ENCODE measurements around the gene CUL2.
"Not testable (repeated sequence)": the region's sequence is repeated elsewhere in the genome, so short reads cannot be mapped to it uniquely, and the experiment has no call there.

The CUL2 gene

GRCh38 chr10:35090162-35090954, at the start of gene CUL2:
Gene CUL2 (minus strand): TSS chr10:35090341. CDS start chr10:35071317, 19,024 bp downstream.
- DNase-seq = peak; percentile 95

GRCh38 chr10:35136263-35136815, 46.2 kb upstream of the CUL2 start:
- no peak for DNase-seq

DNA sequence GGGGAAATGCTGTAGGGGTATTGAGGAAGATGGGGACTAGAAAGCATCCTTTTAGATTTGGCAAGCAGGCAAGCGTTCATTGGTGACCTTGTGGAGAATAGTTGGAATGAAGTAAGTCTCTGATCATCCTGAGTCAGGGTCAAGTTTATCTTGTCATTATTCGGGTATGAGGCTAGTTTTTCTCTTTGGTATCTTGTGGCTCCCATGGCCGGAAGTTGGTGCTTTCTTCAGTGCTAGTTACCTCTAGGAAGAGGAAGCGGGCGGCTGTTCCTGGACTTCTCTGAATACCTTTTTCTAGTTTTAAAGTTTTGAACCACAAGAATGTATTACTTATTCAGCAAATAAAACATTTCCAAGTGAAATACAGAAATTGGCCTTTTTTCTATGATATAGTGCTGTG, 45.7 kb upstream of the CUL2 start:
- DNase-seq = no peak

- DNase-seq = no peak
These were observed 43.4 kb upstream of the CUL2 start for GRCh38 chr10:35133586-35133985.

DNA sequence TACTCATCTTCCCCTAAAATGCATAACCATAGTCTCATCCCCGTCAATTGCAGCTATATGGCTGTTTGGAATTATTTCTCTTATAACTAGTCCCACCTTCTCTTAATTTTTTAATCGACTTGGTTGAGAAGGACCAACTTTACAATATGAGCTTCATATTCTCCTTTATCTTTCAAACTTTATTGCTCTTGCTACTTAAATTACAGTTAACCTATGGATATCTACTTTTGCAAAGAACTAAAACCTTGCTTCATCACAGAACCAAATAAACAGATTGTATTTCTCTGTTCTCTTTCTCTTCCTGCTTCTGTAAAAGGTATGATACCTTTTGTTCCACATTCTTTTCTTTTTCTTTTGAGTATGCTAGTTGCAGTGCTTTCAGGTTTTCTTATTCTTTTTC, 42.6 kb upstream of the CUL2 start:
- DNase-seq = no peak

GRCh38 chr10:35130663-35131062, 40.5 kb upstream of the CUL2 start:
- DNase-seq = no peak

GRCh38 chr10:35129185-35129674, 39.1 kb upstream of the CUL2 start:
- DNase-seq = no peak

GRCh38 chr10:35127289-35127891, 37.2 kb upstream of the CUL2 start:
- peak; percentile 81 for DNase-seq

DNA sequence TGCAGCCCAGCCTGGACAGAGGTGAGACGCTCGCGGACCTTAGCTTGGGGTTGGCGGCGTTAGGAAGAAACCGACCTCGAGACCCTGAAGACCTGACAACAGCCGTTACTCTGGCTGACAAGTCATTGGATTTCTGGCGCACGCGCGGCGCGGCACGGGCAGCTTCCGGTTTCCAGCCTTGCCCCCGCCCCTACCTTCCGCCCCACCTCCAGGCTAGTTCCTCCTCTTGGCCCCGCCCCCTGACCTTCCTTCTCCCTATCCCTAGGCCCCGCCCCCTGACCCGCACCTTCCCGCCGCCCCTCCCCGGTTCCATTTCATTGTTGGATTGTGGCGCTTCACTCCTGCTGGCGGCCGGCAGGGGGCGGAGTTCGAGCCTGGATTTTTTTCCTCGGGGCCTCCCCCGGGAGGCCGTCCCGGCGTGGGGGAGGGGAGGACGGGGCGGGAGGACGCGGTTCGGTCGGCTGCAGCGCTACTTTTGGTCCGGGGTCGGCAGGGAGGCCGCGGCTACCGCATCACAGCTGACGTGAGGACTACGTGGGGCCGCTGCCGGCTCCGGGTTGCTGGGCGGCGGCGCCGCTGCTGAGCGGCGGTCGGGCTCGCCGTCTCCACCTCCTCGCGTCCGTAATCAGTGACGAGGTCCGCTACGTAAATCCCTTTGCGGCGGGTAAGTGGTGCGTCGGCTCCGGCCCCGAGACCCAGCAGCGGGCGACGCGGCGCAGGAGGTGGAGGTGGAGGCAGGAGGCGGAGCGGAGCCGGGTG, 36.6 kb upstream of the CUL2 start, which contains the start of gene CREM:
Gene CREM (plus strand): TSS at position 317 of the 759 bp plus-strand sequence. CDS start 10,990 bp downstream, outside the sequence.
- peak; percentile 98 for DNase-seq

- DNase-seq = no peak
These were observed 36.0 kb upstream of the CUL2 start for GRCh38 chr10:35126062-35126529.

GRCh38 chr10:35124540-35124939, 34.4 kb upstream of the CUL2 start:
- DNase-seq = no peak

GRCh38 chr10:35119378-35119777, 29.2 kb upstream of the CUL2 start:
- DNase-seq = no peak

GRCh38 chr10:35112571-35112970, 22.4 kb upstream of the CUL2 start:
- no peak for DNase-seq

GRCh38 chr10:35103882-35104281, 13.7 kb upstream of the CUL2 start:
- no peak for DNase-seq

DNA sequence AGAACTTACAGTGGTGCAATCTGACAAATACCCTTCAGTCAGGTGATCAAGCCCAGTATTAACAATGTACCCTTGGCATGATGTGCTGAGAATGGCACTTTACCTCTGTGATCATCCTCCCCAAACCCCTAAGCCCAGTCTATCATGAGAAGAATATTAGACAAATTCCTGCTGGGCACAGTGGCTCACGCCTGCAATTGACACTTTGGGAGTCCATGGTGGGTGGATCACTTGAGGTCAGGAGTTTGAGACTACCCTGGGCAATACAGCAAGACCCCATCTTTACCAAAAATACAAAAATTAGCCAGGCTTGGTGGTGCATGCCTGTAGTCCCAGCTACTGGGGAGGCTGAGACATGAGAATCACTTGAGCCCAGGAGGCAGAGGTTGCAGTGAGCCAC, 7.4 kb upstream of the CUL2 start:
- no peak for DNase-seq

- no peak for DNase-seq
These were observed 6.2 kb upstream of the CUL2 start for GRCh38 chr10:35096312-35096711.

- no peak for DNase-seq
These were observed 2.7 kb upstream of the CUL2 start for GRCh38 chr10:35092851-35093250.

- DNase-seq = no peak
These were observed 2.1 kb upstream of the CUL2 start for GRCh38 chr10:35091994-35092790.

- DNase-seq = peak; percentile 34
These were observed 455 bp downstream of the CUL2 start for GRCh38 chr10:35089611-35090161.

DNA sequence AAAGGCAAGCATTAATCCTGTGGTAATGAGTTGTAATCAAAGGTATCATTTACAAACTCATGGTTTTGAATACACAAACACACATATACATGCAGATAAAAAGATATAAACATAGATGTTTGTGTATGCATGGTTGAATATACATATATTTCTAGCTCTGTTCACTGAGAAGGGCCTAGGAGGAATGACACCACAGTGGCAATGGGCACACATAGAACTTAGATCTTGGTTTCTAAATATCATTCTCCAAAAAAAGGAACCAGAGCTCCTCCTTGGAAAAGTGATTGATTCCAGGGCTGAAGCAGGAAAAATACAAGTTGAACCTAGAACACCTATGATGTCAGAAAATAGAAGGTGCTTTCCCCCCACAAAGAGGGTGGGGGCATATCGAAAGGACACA, 6.9 kb downstream of the CUL2 start:
- DNase-seq = no peak

DNA sequence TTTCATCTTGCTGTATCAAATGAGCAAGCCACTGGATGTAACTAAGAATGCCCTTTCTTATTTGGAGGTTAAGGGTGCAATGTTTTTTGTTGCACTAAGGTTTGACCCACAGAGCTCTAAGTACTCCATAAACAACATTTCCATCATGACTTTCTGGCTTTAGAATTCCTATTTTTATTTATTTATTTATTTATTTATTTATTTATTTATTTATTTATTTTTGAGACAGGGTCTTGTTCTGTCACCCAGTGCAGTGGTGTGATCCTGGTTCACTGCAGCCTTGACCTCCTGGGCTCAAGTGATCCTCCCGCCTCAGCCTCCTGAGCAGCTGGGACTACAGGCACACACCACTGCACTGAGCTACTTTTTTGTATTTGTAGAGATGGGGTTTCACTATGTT, 9.9 kb downstream of the CUL2 start:
- DNase-seq = not testable (repeated sequence)

GRCh38 chr10:35079763-35080162, 10.4 kb downstream of the CUL2 start:
- no peak for DNase-seq

Data from femur (tissue), 1 donor.